Calu3 (cell line): ENCODE data around the gene RTN1. TPM values are rescaled to one million over a fixed set of nuclear protein-coding genes. Genes with fewer than 3 reads are reported as not detected.

ENCODE experiments used
- BruUV-seq: library from RNA; stranded (reverse); fragments of 400-500 nt; replicated peaks from 2 replicates; lab custom pipeline; 2021; lab: Mats Ljungman, UMichigan
- CTCF ChIA-PET: fragments of 300-600 bp; sonication (Branson Sonifier 250); formaldehyde crosslinking; loops from one replicate; lab custom pipeline; 2022; ENCODE audit warnings: antibody characterized with exemption; lab: Charles Lee
- DNase-seq: peaks from one replicate; pipeline ENCODE4 v3.0.0; 2022
- H3K27ac Mint-ChIP-seq: one replicate; pipeline ENCODE4 v1.8.0; 2022; ENCODE audit warnings: mixed read lengths; ENCODE audit not compliant: unreplicated experiment
- H3K27me3 Mint-ChIP-seq: one replicate; pipeline ENCODE4 v1.8.0; 2022; ENCODE audit warnings: mixed read lengths; ENCODE audit not compliant: unreplicated experiment
- H3K36me3 Mint-ChIP-seq: one replicate; pipeline ENCODE4 v1.8.0; 2022; ENCODE audit warnings: mild to moderate bottlenecking, moderate library complexity, mixed read lengths; ENCODE audit not compliant: insufficient read depth, unreplicated experiment
- H3K4me1 Mint-ChIP-seq: one replicate; pipeline ENCODE4 v1.8.0; 2022; ENCODE audit warnings: mild to moderate bottlenecking, low read depth, mixed read lengths; ENCODE audit not compliant: unreplicated experiment
- H3K4me3 Mint-ChIP-seq: one replicate; pipeline ENCODE4 v1.8.0; 2022; ENCODE audit warnings: mild to moderate bottlenecking, low read depth, moderate library complexity, mixed read lengths; ENCODE audit not compliant: unreplicated experiment
- H3K9me3 Mint-ChIP-seq: one replicate; pipeline ENCODE4 v1.8.0; 2022; ENCODE audit warnings: low read depth, mixed read lengths; ENCODE audit not compliant: unreplicated experiment
- intact Hi-C: fragments of 100-400 bp; cut with micrococcal nuclease; formaldehyde crosslinking; loops from one replicate; pipeline ENCODE4 v1.10.0; 2022; ENCODE audit not compliant: unreplicated experiment
- total RNA-seq: library from RNA; stranded (reverse); gene quantifications from 2 replicates; pipeline ENCODE4 v1.2.3, GENCODE V29; 2022
- TF ChIP-seq, protein P1 (sequence below): fragments of 200-600 bp; IDR thresholded peaks from one replicate; pipeline ENCODE4 v1.8.0; 2022; ENCODE audit warnings: antibody characterized with exemption; ENCODE audit not compliant: unreplicated experiment

Gene RTN1
- total RNA-seq, 1 experiment from 2014 or later = not detected

DNA sequence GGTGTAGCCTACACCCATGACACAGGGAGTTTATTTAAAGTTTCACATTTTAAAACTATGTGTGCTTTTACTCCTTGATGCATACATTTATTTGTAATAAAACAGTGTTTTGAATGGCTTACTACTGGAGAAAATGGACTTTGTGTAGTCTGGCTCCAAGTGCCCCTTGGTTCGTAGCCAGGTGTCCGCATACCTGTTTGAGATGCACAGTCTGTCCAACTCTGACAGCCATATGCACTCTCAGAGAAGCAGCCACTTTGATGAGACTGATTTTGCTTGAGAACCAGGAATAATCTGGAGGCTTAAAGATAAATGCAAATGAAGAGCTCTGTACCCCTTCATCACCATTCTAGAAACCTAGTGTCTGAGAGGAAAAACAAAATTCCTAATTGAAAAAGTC is 24.0 kb downstream of the RTN1 start:
- Mint-ChIP-seq H3K4me3 (no peak overlapping the region), H3K9me3 (no peaks in the 10 kb centered on the region), H3K27me3 (peaks cover 23% of the 10 kb centered on the region), H3K27ac (no peak overlapping the region), H3K36me3 (no peaks in the 10 kb centered on the region), H3K4me1 (no peaks in the 10 kb centered on the region)
- TF ChIP-seq, protein P1, sequence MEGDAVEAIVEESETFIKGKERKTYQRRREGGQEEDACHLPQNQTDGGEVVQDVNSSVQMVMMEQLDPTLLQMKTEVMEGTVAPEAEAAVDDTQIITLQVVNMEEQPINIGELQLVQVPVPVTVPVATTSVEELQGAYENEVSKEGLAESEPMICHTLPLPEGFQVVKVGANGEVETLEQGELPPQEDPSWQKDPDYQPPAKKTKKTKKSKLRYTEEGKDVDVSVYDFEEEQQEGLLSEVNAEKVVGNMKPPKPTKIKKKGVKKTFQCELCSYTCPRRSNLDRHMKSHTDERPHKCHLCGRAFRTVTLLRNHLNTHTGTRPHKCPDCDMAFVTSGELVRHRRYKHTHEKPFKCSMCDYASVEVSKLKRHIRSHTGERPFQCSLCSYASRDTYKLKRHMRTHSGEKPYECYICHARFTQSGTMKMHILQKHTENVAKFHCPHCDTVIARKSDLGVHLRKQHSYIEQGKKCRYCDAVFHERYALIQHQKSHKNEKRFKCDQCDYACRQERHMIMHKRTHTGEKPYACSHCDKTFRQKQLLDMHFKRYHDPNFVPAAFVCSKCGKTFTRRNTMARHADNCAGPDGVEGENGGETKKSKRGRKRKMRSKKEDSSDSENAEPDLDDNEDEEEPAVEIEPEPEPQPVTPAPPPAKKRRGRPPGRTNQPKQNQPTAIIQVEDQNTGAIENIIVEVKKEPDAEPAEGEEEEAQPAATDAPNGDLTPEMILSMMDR = no peak
- CTCF ChIA-PET = no interaction called here
- DNase-seq = no peak
- intact Hi-C loops = no loop called here
- BruUV-seq = no TSS peak

DNA sequence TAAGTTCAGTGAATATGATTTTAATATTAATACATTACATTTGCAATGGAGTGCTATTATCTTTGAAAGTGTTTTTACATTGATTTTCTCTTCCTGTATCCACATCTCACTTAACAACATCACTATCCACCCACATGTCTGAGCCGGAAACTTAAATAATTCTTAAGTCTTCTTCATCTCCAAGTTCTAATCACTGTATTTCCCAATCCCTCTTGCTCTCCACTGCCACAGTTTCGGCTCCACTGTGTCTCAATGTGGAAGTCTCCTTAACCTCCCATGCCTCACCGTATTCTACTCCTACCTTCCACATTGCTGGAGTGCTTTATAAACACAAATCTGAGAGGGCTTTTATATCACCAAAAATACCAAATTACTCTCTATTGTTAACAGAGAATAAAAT is 25.3 kb downstream of the RTN1 start:
- Mint-ChIP-seq H3K27me3 (peaks cover 23% of the 10 kb centered on the region), H3K36me3 (no peaks in the 10 kb centered on the region), H3K9me3 (no peaks in the 10 kb centered on the region), H3K27ac (no peak overlapping the region), H3K4me3 (no peak overlapping the region), H3K4me1 (no peaks in the 10 kb centered on the region)
- CTCF ChIA-PET = no interaction called here
- intact Hi-C loops = no loop called here
- no TSS peak for BruUV-seq
- TF ChIP-seq, protein P1 = no peak
- no peak for DNase-seq

DNA sequence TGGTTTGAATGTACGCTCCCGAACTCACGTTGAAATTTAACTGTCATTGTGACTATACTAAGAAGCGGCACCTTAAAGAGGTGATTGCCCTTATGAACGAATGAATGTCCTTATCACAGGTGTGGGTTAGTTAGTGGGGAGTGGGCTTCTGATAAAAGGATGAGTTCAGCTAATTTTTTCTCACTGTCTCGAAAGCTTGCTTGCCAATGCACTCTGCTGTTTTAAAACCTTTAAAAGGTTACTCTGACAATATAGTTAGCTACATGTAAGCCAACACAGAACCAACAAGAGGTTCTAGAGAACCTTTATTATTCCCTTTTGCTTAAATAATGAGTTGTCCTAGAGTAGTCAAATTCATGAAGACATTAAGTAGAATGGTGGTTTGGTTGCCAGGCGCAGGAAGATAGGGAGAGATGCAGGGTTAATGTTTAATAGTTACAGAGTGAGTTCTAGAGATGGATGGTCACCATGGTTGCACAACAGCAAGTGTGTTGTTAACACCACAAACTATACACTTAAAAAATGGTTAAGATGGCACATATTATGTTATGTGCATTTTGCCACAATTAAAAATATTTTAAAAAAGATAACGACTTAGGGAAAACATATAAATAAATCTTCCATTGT is 26.3 kb downstream of the RTN1 start:
- TF ChIP-seq, protein P1 = no peak
- peaks cover 23% of the 10 kb centered on the region for H3K27me3 Mint-ChIP-seq
- H3K9me3 Mint-ChIP-seq = no peaks in the 10 kb centered on the region
- CTCF ChIA-PET = no interaction called here
- no peaks in the 10 kb centered on the region for H3K36me3 Mint-ChIP-seq
- H3K4me3 Mint-ChIP-seq = no peak overlapping the region
- DNase-seq = no peak
- intact Hi-C loops = no loop called here
- no peaks in the 10 kb centered on the region for H3K4me1 Mint-ChIP-seq
- BruUV-seq = no TSS peak
- H3K27ac Mint-ChIP-seq = no peak overlapping the region

DNA sequence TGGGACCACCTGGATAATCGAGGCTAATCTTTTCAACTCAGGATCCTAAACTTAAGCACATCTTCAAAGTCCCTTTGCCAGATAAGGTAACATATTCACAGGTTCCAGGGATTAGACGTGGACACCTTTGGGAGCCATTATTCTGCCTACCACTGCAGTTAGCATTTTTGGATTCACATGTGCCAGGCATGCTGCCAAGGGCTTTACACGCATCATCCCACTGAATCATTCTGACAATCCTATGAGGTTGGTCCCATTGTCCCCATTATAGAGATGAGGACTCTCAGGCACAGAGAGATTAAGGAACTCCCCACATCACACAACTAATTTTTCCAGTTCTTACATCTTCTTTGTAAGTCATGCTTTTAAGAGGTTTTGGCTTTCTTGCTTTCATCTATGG is 34.5 kb downstream of the RTN1 start:
- intact Hi-C loops = no loop called here
- no peaks in the 10 kb centered on the region for H3K36me3 Mint-ChIP-seq
- CTCF ChIA-PET = no interaction called here
- TF ChIP-seq, protein P1 = no peak
- BruUV-seq = no TSS peak
- H3K27me3 Mint-ChIP-seq = peaks cover 13% of the 10 kb centered on the region
- no peaks in the 10 kb centered on the region for H3K9me3 Mint-ChIP-seq
- H3K27ac Mint-ChIP-seq = no peak overlapping the region
- H3K4me1 Mint-ChIP-seq = no peaks in the 10 kb centered on the region
- no peak overlapping the region for H3K4me3 Mint-ChIP-seq
- no peak for DNase-seq
